Loucy (cell line): Measurements from ENCODE around the gene CPED1.

Experiments
- H2AFZ ChIP-seq: fragments of 200-600 bp; sonication (generic); 2 replicates; pipeline ENCODE4 v1.6.0; 2016; ENCODE audit warnings: antibody characterized with exemption, mild to moderate bottlenecking, low read length, moderate library complexity
- H3F3A ChIP-seq: fragments of 200-600 bp; 2 replicates; pipeline ENCODE4 v1.6.0; 2016; ENCODE audit warnings: antibody characterized with exemption, low read depth, mild to moderate bottlenecking
- H3K27me3 ChIP-seq: fragments of 200-600 bp; sonication (generic); 2 replicates; pipeline ENCODE4 v1.6.1; 2014; ENCODE audit warnings: low read length, mild to moderate bottlenecking; ENCODE audit not compliant: insufficient read depth, poor library complexity, severe bottlenecking
- H3K36me3 ChIP-seq: fragments of 200-600 bp; sonication (generic); 2 replicates; pipeline ENCODE4 v1.6.1; 2016; ENCODE audit warnings: low read length; ENCODE audit not compliant: insufficient read depth
- H3K4me1 ChIP-seq: fragments of 200-600 bp; sonication (generic); 2 replicates; pipeline ENCODE4 v1.5.1; 2014; ENCODE audit warnings: low read length, mild to moderate bottlenecking; ENCODE audit not compliant: insufficient read depth, poor library complexity, severe bottlenecking
- H3K4me2 ChIP-seq: fragments of 200-600 bp; sonication (generic); 2 replicates; pipeline ENCODE4 v1.6.0; 2014; ENCODE audit warnings: antibody characterized with exemption, low read length, low read depth, mild to moderate bottlenecking; ENCODE audit not compliant: poor library complexity, severe bottlenecking
- H3K4me3 ChIP-seq: fragments of 200-600 bp; sonication (generic); 2 replicates; pipeline ENCODE4 v1.5.1; 2014; ENCODE audit warnings: low read length, mild to moderate bottlenecking, mixed read lengths; ENCODE audit not compliant: poor library complexity, severe bottlenecking
- H3K79me2 ChIP-seq: fragments of 200-600 bp; sonication (generic); 2 replicates; pipeline ENCODE4 v1.6.1; 2014; ENCODE audit warnings: low read length; ENCODE audit not compliant: insufficient read depth
- H3K9ac ChIP-seq: fragments of 200-600 bp; sonication (generic); 2 replicates; pipeline ENCODE4 v1.6.0; 2014; ENCODE audit warnings: mild to moderate bottlenecking, low read depth, low read length, moderate library complexity; ENCODE audit not compliant: poor library complexity, severe bottlenecking
- H3K9me2 ChIP-seq: fragments of 200-600 bp; sonication (generic); replicated peaks from 2 replicates; pipeline ENCODE4 v1.6.1; 2016; ENCODE audit warnings: low read depth, low read length, mixed read lengths
- H3K9me3 ChIP-seq: fragments of 200-600 bp; sonication (generic); 2 replicates; pipeline ENCODE4 v1.6.1; 2014; ENCODE audit warnings: mild to moderate bottlenecking, antibody characterized with exemption, low read length, low read depth; ENCODE audit not compliant: insufficient read depth
- H4K20me1 ChIP-seq: fragments of 200-600 bp; sonication (generic); 2 replicates; pipeline ENCODE4 v1.6.0; 2014; ENCODE audit warnings: antibody characterized with exemption, low read length, mild to moderate bottlenecking; ENCODE audit not compliant: insufficient read depth, poor library complexity, severe bottlenecking
- CTCF ChIP-seq: fragments of 200-600 bp; sonication (generic); conservative IDR thresholded peaks from 2 replicates; pipeline ENCODE4 v1.5.1; 2014; ENCODE audit warnings: mild to moderate bottlenecking, antibody characterized with exemption, low read length
- EZH2phosphoT487 ChIP-seq: fragments of 200-600 bp; IDR thresholded peaks from 2 replicates; pipeline ENCODE4 v1.6.1; 2018; ENCODE audit warnings: antibody characterized with exemption, mild to moderate bottlenecking, moderate library complexity, borderline replicate concordance

Gene CPED1

DNA sequence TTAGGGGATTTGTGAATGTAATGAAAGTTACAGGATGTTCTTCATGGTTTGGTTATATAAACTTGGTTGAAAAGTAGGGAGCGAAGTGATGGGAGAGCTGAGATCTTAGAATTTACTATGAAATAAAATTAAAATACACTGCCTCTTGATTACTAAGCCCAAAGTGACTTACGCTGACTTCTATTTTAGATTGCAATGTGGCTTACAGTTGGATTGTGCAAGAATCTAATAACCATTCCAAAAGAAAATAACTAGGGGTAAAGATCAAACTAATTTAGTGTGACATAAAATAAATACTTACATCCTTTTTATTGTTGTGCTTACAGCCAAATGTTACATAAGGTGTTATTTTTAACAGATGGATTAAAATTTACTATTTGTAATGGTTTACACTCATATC is 355.6 kb downstream of the CPED1 start:
- Histone ChIP-seq H3K4me3 (no peak overlapping the region), H2AFZ (no peak overlapping the region), H3K79me2 (no peaks in the 10 kb centered on the region), H3K4me1 (no peaks in the 10 kb centered on the region), H4K20me1 (no peaks in the 10 kb centered on the region), H3K9ac (no peak overlapping the region), H3K9me2 (no peaks in the 10 kb centered on the region), H3F3A (no peaks in the 10 kb centered on the region), H3K4me2 (no peak overlapping the region), H3K36me3 (peaks cover 5% of the 10 kb centered on the region; the same call in 1 of the 2 replicates), H3K27me3 (no peaks in the 10 kb centered on the region), H3K9me3 (no peaks in the 10 kb centered on the region)
- TF ChIP-seq EZH2phosphoT487 (no peak), CTCF (no peak)

DNA sequence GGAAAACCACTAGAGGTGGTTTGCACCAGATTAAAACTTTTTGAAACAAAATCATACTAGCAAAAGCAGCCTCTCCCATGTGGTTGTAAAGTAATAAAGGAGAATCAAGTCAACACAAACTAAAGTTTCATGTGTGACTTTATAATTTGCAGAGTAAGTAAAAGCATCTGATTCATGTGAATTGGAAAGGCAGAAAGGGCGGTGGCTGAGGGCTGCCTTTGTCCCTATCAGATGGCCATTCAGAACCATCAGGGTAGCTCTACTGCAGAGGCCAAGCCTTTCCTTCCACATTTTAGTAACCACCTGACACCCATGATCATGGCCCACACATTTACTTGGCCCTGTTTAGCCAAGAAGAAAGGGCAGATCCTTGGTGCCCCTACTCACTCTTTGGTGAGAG is 356.0 kb downstream of the CPED1 start:
- H3F3A ChIP-seq, result no peaks in the 10 kb centered on the region
- no peaks in the 10 kb centered on the region for H3K9me2 ChIP-seq
- no peaks in the 10 kb centered on the region for H3K27me3 ChIP-seq
- H3K36me3 ChIP-seq, result peaks cover 5% of the 10 kb centered on the region; the same call in 1 of the 2 replicates
- H3K9me3 ChIP-seq, result no peaks in the 10 kb centered on the region
- no peak for TF ChIP-seq CTCF
- TF ChIP-seq EZH2phosphoT487, result no peak
- no peaks in the 10 kb centered on the region for H3K79me2 ChIP-seq
- H3K4me1 ChIP-seq, result no peaks in the 10 kb centered on the region
- H3K4me2 ChIP-seq, result no peak overlapping the region
- H3K4me3 ChIP-seq, result no peak overlapping the region
- H4K20me1 ChIP-seq, result no peaks in the 10 kb centered on the region
- H2AFZ ChIP-seq, result no peak overlapping the region
- no peak overlapping the region for H3K9ac ChIP-seq
